ENCODE data around the gene USP6NL. TPM values are rescaled to one million over a fixed set of nuclear protein-coding genes. Genes with fewer than 3 reads are reported as not detected.

USP6NL gene
- total and polyA plus RNA-seq, 9 of the 15 experiments (the other 6 are each of a cell fraction or from before 2014, with no cell fraction given) = 3.2 to 26.6 (median 19.8) TPM

DNA sequence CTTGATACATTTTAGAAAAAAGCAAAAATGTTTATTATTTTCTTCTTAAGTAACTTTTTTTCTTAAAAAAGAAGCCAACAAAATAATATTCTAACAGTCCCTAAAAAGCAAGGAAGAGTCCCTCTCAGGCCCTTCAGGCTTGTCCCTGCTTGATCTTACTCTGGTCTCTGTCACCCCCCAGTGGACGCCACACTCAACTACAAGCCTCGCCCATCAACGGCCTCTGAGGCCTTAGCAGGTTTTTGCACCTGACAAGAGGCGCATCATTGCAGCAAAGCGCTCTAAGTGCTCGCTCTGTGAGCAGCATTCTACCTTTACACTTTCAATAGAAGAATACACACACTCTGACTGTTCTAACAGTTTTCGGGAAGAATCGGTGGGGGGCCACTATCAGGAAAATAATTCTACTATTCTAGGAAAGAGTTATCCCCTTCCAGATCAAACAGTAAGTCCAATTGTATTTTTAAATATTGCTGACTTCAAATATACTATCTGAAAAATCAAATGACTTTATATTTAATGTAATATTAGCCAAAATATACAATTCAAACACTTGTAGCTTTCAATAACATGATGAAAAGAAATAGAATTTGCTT, 139.2 kb downstream of the USP6NL start:
- no peak overlapping the region for H3K9ac ChIP-seq (ENCODE audit: insufficient read depth in 1 of 2, low read depth in 2 of 2, low read length in 2 of 2)
- ATAC-seq = peak; percentile 99
- peak; percentile 93 for FAIRE-seq
- 11% methylated on average over 8 of the region's 8 CpGs for WGBS (ENCODE audit: insufficient coverage, low coverage, missing lambda C conversion rate)
- intact Hi-C loops (cut with micrococcal nuclease) (loop anchor here (1.0 to 2.0 kb wide), 4 partner anchors 38 to 199 kb away; no protein-coding TSS in a partner anchor), in situ Hi-C loops (cut with MboI) (no loop called here)
- H3K79me2 ChIP-seq (ENCODE audit: control insufficient read depth, insufficient read depth, low read length) = no peaks in the 10 kb centered on the region
- H3K4me1 ChIP-seq (replicated peaks in 1 of 2; ENCODE audit: control insufficient read depth in 2 of 2, insufficient read depth in 2 of 2, low read length in 2 of 2) = no peaks in the 10 kb centered on the region
- no peak overlapping the region for H3K27ac ChIP-seq (ENCODE audit: extremely low read depth, low read depth, low read length)
- no peaks in the 10 kb centered on the region for H3K9me3 ChIP-seq (replicated peaks; ENCODE audit: control insufficient read depth, insufficient read depth, low read depth, low read length)
- CTCF ChIA-PET (ENCODE audit: low intra/inter-chr PET ratio) = interaction anchor here (1.2 to 1.6 kb wide), 4 partner anchors 38 to 60 kb away, joined by 5 to 8 read pairs (median 6); no protein-coding TSS in a partner anchor
- no peak overlapping the region for H2AFZ ChIP-seq (ENCODE audit: low read depth, low read length)
- peaks cover 30% of the 10 kb centered on the region; the same call in 2 of the 3 replicates for H3K36me3 ChIP-seq (ENCODE audit: control insufficient read depth, insufficient read depth, low read length)
- no peaks in the 10 kb centered on the region for H3K9me1 ChIP-seq (ENCODE audit: control insufficient read depth, insufficient read depth, low read length)
- H4K20me1 ChIP-seq (replicated peaks; ENCODE audit: control insufficient read depth, insufficient read depth, low read length) = no peaks in the 10 kb centered on the region; the same call in 1 of the 2 replicates
- POLR2A ChIA-PET = no interaction called here
- H3K27me3 ChIP-seq (ENCODE audit: control insufficient read depth in 2 of 2, insufficient read depth in 2 of 2, low read length in 2 of 2) = no peaks in the 10 kb centered on the region
- peak; percentile 70 to 79 (median 74) for DNase-seq (ENCODE audit: extremely low read depth in 1 of 4, low spot score in 3 of 4)
- no TSS peak for BruUV-seq (replicated peaks)
- H3K4me3 ChIP-seq = no peak overlapping the region
- no peak overlapping the region for H3K4me2 ChIP-seq (ENCODE audit: insufficient read depth, low read length)
- TF ChIP-seq, protein P1, sequence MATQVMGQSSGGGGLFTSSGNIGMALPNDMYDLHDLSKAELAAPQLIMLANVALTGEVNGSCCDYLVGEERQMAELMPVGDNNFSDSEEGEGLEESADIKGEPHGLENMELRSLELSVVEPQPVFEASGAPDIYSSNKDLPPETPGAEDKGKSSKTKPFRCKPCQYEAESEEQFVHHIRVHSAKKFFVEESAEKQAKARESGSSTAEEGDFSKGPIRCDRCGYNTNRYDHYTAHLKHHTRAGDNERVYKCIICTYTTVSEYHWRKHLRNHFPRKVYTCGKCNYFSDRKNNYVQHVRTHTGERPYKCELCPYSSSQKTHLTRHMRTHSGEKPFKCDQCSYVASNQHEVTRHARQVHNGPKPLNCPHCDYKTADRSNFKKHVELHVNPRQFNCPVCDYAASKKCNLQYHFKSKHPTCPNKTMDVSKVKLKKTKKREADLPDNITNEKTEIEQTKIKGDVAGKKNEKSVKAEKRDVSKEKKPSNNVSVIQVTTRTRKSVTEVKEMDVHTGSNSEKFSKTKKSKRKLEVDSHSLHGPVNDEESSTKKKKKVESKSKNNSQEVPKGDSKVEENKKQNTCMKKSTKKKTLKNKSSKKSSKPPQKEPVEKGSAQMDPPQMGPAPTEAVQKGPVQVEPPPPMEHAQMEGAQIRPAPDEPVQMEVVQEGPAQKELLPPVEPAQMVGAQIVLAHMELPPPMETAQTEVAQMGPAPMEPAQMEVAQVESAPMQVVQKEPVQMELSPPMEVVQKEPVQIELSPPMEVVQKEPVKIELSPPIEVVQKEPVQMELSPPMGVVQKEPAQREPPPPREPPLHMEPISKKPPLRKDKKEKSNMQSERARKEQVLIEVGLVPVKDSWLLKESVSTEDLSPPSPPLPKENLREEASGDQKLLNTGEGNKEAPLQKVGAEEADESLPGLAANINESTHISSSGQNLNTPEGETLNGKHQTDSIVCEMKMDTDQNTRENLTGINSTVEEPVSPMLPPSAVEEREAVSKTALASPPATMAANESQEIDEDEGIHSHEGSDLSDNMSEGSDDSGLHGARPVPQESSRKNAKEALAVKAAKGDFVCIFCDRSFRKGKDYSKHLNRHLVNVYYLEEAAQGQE (IDR thresholded peaks at IDR 0.05; ENCODE audit: borderline replicate concordance) = peak; percentile 64
- TF ChIP-seq, protein P1 (CRISPR knock-in tag; IDR thresholded peaks at IDR 0.05; ENCODE audit: low read depth) = no peak
- TF ChIP-seq MCM5 (IDR thresholded peaks at IDR 0.05; ENCODE audit: low read depth) = no peak
- TF ChIP-seq STAG1 (CRISPR knock-in tag; IDR thresholded peaks at IDR 0.05; ENCODE audit: borderline replicate concordance) = peak; percentile 28; the same call in 1 of the 2 replicates
- TF ChIP-seq, protein P2, sequence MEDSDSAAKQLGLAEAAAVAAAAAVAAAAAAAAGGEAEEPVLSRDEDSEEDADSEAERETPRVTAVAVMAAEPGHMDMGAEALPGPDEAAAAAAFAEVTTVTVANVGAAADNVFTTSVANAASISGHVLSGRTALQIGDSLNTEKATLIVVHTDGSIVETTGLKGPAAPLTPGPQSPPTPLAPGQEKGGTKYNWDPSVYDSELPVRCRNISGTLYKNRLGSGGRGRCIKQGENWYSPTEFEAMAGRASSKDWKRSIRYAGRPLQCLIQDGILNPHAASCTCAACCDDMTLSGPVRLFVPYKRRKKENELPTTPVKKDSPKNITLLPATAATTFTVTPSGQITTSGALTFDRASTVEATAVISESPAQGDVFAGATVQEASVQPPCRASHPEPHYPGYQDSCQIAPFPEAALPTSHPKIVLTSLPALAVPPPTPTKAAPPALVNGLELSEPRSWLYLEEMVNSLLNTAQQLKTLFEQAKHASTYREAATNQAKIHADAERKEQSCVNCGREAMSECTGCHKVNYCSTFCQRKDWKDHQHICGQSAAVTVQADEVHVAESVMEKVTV (CRISPR knock-in tag; IDR thresholded peaks at IDR 0.05) = peak; percentile 63; the same call in 1 of the 2 replicates
- TF ChIP-seq CC2D1A (IDR thresholded peaks at IDR 0.05) = 0 out of 2 replicates have a peak, but pooled peaks have one; percentile 35
- TF ChIP-seq ZNF316 (IDR thresholded peaks at IDR 0.05) = peak; percentile 47
- no peak for TF ChIP-seq RUNX1 (IDR thresholded peaks at IDR 0.05; ENCODE audit: low read depth)
- peak; percentile 80 for TF ChIP-seq SMC3 (conservative IDR thresholded peaks at IDR 0.05; ENCODE audit: insufficient read depth, low read depth, low read length)
- no peak for TF ChIP-seq SAFB (IDR thresholded peaks at IDR 0.05; ENCODE audit: borderline replicate concordance, low read depth, low read length)
- TF ChIP-seq, protein P3, sequence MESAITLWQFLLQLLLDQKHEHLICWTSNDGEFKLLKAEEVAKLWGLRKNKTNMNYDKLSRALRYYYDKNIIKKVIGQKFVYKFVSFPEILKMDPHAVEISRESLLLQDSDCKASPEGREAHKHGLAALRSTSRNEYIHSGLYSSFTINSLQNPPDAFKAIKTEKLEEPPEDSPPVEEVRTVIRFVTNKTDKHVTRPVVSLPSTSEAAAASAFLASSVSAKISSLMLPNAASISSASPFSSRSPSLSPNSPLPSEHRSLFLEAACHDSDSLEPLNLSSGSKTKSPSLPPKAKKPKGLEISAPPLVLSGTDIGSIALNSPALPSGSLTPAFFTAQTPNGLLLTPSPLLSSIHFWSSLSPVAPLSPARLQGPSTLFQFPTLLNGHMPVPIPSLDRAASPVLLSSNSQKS (CRISPR knock-in tag; IDR thresholded peaks at IDR 0.05) = no peak
- no peak for TF ChIP-seq ZNF77 (CRISPR knock-in tag; IDR thresholded peaks at IDR 0.05)
